Brain microvascular endothelial cell (primary cell): ENCODE data around the gene MBD2.

Experiments used
- DNase-seq: peaks from one replicate; pipeline ENCODE4 v3.0.0-alpha.2; 2020
- H3K27ac ChIP-seq: fragments of 250-450 bp; sonication (Bioruptor Pico); 2 replicates; pipeline ENCODE4 v1.5.1; 2020; ENCODE audit warnings: mild to moderate bottlenecking, moderate library complexity
- H3K27me3 ChIP-seq: fragments of 250-450 bp; sonication (Bioruptor Pico); replicated peaks from 2 replicates; pipeline ENCODE4 v1.5.1; 2020; ENCODE audit warnings: mild to moderate bottlenecking
- H3K36me3 ChIP-seq: fragments of 250-450 bp; sonication (Bioruptor Pico); replicated peaks from 2 replicates; pipeline ENCODE4 v1.5.1; 2020; ENCODE audit warnings: mild to moderate bottlenecking
- H3K4me3 ChIP-seq: 2 replicates; pipeline ENCODE4 v1.5.1; 2011; ENCODE audit warnings: low read depth, mild to moderate bottlenecking, control low read depth, low read length, moderate library complexity
- CTCF ChIP-seq: IDR thresholded peaks from 2 replicates; pipeline ENCODE4 v1.5.1; 2011; ENCODE audit warnings: low read depth, mild to moderate bottlenecking, moderate library complexity, low read length, control low read depth, inconsistent platforms; ENCODE audit errors: missing control alignments
- in situ Hi-C: cut with HindIII; loops from 2 replicates; pipeline ENCODE4 v1.10.0; 2017; ENCODE audit warnings: low sequenced_read_pairs, low pct_ligation_motif_present

Gene MBD2

GRCh38 chr18:54240629-54241107 lies 16.2 kb upstream of the MBD2 start:
- Histone ChIP-seq H3K36me3 (no peaks in the 10 kb centered on the region), H3K27me3 (no peaks in the 10 kb centered on the region), H3K4me3 (no peak overlapping the region), H3K27ac (no peak overlapping the region)
- TF ChIP-seq CTCF: no peak
- in situ Hi-C loops: no loop called here
- no peak for DNase-seq

- in situ Hi-C loops: no loop called here
- no peak for TF ChIP-seq CTCF
- Histone ChIP-seq H3K27me3 (no peaks in the 10 kb centered on the region), H3K36me3 (no peaks in the 10 kb centered on the region), H3K27ac (no peak overlapping the region), H3K4me3 (no peak overlapping the region)
- DNase-seq: no peak
Observed at GRCh38 chr18:54239601-54240000, 15.1 kb upstream of the MBD2 start.

GRCh38 chr18:54239091-54239490 lies 14.6 kb upstream of the MBD2 start:
- no peak overlapping the region for H3K27ac ChIP-seq
- H3K27me3 ChIP-seq: no peaks in the 10 kb centered on the region
- no peak overlapping the region for H3K4me3 ChIP-seq
- in situ Hi-C loops: no loop called here
- TF ChIP-seq CTCF: no peak
- no peaks in the 10 kb centered on the region for H3K36me3 ChIP-seq
- no peak for DNase-seq

- in situ Hi-C loops: no loop called here
- TF ChIP-seq CTCF: no peak
- Histone ChIP-seq H3K4me3 (no peak overlapping the region), H3K27me3 (no peaks in the 10 kb centered on the region), H3K27ac (no peak overlapping the region), H3K36me3 (no peaks in the 10 kb centered on the region)
- DNase-seq: no peak
Observed at GRCh38 chr18:54238173-54238936, 13.9 kb upstream of the MBD2 start.

- Histone ChIP-seq H3K4me3 (no peak overlapping the region), H3K27ac (no peak overlapping the region), H3K27me3 (no peaks in the 10 kb centered on the region), H3K36me3 (no peaks in the 10 kb centered on the region)
- in situ Hi-C loops: no loop called here
- peak; percentile 14 for DNase-seq
- no peak for TF ChIP-seq CTCF
Observed at GRCh38 chr18:54235871-54236270, 11.4 kb upstream of the MBD2 start.

GRCh38 chr18:54233747-54234146 lies 9.3 kb upstream of the MBD2 start:
- in situ Hi-C loops: no loop called here

More at GRCh38 chr18:54233747-54234146, 9.3 kb upstream of the MBD2 start:
- H3K4me3 ChIP-seq: no peak overlapping the region
- DNase-seq: no peak
- no peaks in the 10 kb centered on the region for H3K36me3 ChIP-seq
- no peak for TF ChIP-seq CTCF
- no peak overlapping the region for H3K27ac ChIP-seq
- no peaks in the 10 kb centered on the region for H3K27me3 ChIP-seq
